Stimulated activated CD4-positive, alpha-beta T cell treated with anti-CD3 and anti-CD28 coated beads, TNF-alpha, amount 100 ng/mL, for 4 hours (primary cell): ENCODE data around the gene HDAC4.

ENCODE experiments used
- DNase-seq, 3 experiments: peaks; one replicate each; pipeline ENCODE4 v3.0.0-alpha.2; 2020; ENCODE audit warnings: low read depth in 3 of 3

Gene HDAC4

GRCh38 chr2:239203443-239204135 lies 197.2 kb downstream of the HDAC4 start:
- no peak for DNase-seq

GRCh38 chr2:239202836-239203235 lies 198.0 kb downstream of the HDAC4 start:
- DNase-seq, result no peak

- no peak for DNase-seq
These were observed 198.5 kb downstream of the HDAC4 start for GRCh38 chr2:239202343-239202742.

- DNase-seq, result no peak
These were observed 198.9 kb downstream of the HDAC4 start for GRCh38 chr2:239201884-239202283.

- DNase-seq, result no peak
These were observed 199.3 kb downstream of the HDAC4 start for GRCh38 chr2:239201531-239201876.

GRCh38 chr2:239200646-239201530 lies 199.9 kb downstream of the HDAC4 start:
- DNase-seq, result no peak

GRCh38 chr2:239199041-239199768 lies 201.6 kb downstream of the HDAC4 start:
- no peak for DNase-seq

- no peak for DNase-seq
These were observed 202.6 kb downstream of the HDAC4 start for GRCh38 chr2:239198221-239198620.

- no peak for DNase-seq
These were observed 203.7 kb downstream of the HDAC4 start for GRCh38 chr2:239197146-239197545.

- no peak for DNase-seq
These were observed 204.3 kb downstream of the HDAC4 start for GRCh38 chr2:239196474-239197021.

- DNase-seq, result no peak
These were observed 204.8 kb downstream of the HDAC4 start for GRCh38 chr2:239195992-239196391.

GRCh38 chr2:239195318-239195871 lies 205.4 kb downstream of the HDAC4 start:
- no peak for DNase-seq

- no peak for DNase-seq
These were observed 206.0 kb downstream of the HDAC4 start for GRCh38 chr2:239194731-239195317.

- no peak for DNase-seq
These were observed 206.7 kb downstream of the HDAC4 start for GRCh38 chr2:239193925-239194677.

GRCh38 chr2:239193401-239193811 lies 207.4 kb downstream of the HDAC4 start:
- DNase-seq, result no peak

- no peak for DNase-seq
These were observed 207.8 kb downstream of the HDAC4 start for GRCh38 chr2:239192975-239193374.

GRCh38 chr2:239192456-239192855 lies 208.4 kb downstream of the HDAC4 start:
- DNase-seq, result no peak

- no peak for DNase-seq
These were observed 209.6 kb downstream of the HDAC4 start for GRCh38 chr2:239190921-239191885.

GRCh38 chr2:239190361-239190760 lies 210.5 kb downstream of the HDAC4 start:
- no peak for DNase-seq
